Retina (tissue), 1 donor: Measurements from ENCODE around the gene SMIM9.

Experiments
- DNase-seq: peaks from one replicate; pipeline ENCODE4 v3.0.0-alpha.2; 2016

The SMIM9 gene

GRCh38 chrX:154776753-154777152 is 57.7 kb downstream of the SMIM9 start:
- DNase-seq, result no peak

- no peak for DNase-seq
These were observed 58.8 kb downstream of the SMIM9 start for GRCh38 chrX:154775419-154776349.

- no peak for DNase-seq
These were observed 59.8 kb downstream of the SMIM9 start for GRCh38 chrX:154774622-154775021.
